ENCODE results near the gene DDIAS. TPM values are rescaled to one million over a fixed set of nuclear protein-coding genes. Genes with fewer than 3 reads are reported as not detected.

Gene DDIAS
- total and polyA plus RNA-seq, 10 of the 15 experiments (the other 5 are each of a cell fraction or from before 2014, with no cell fraction given): 6.9 to 27.8 (median 12.9) TPM

GRCh38 chr11:82978422-82979099, 77.0 kb downstream of the DDIAS start (continued):
- no peak for TF ChIP-seq FOS (IDR thresholded peaks at IDR 0.05; ENCODE audit: borderline replicate concordance, extremely low read depth, insufficient read length)

GRCh38 chr11:82979824-82980223, 78.3 kb downstream of the DDIAS start:
- BruUV-seq (replicated peaks): no TSS peak
- ChIA-PET SMC1A (ENCODE audit: uncharacterized antibody, unreplicated experiment) (interaction anchor here (0.7 to 2.7 kb wide), 7 partner anchors 9 to 83 kb away, joined by 3 to 14 read pairs (median 5); no protein-coding TSS in a partner anchor), CTCF (no interaction called here), POLR2A (interaction anchor here (0.6 kb wide), 1 partner anchor 69 kb away, joined by 4 read pairs; no protein-coding TSS in a partner anchor), RAD21 (ENCODE audit: unreplicated experiment) (interaction anchor here (1.2 kb wide), 1 partner anchor 12 kb away, joined by 3 read pairs; no protein-coding TSS in a partner anchor)
- Histone ChIP-seq H3K79me2 (ENCODE audit: control insufficient read depth, insufficient read depth, low read length) (no peaks in the 10 kb centered on the region), H3K9me3 (replicated peaks; ENCODE audit: control insufficient read depth, insufficient read depth, low read length) (no peaks in the 10 kb centered on the region), H3K27me3 (replicated peaks in 1 of 2; ENCODE audit: control insufficient read depth in 2 of 2, insufficient read depth in 2 of 2, low read length in 1 of 2) (no peaks in the 10 kb centered on the region), H3K9ac (ENCODE audit: control insufficient read depth, insufficient read depth, low read length) (no peak overlapping the region), H4K20me1 (ENCODE audit: control insufficient read depth, insufficient read depth) (no peaks in the 10 kb centered on the region), H3K4me3 (no peak overlapping the region), H3K27ac (ENCODE audit: control insufficient read depth, insufficient read depth) (no peak overlapping the region), H3K36me3 (ENCODE audit: control insufficient read depth in 2 of 2, insufficient read depth in 2 of 2, low read length in 1 of 2) (peaks cover 2 to 7% of the 10 kb centered on the region in 2 experiments; a peak in 2 of 4 replicates), H2AFZ (ENCODE audit: control insufficient read depth, low read depth, low read length) (no peak overlapping the region), H3K4me2 (ENCODE audit: control insufficient read depth, insufficient read depth) (no peak overlapping the region), H3K4me1 (ENCODE audit: control insufficient read depth, insufficient read depth, low read length) (peaks cover 15% of the 10 kb centered on the region)
- DNase-seq (ENCODE audit: low read depth, low spot score) (no peak), ATAC-seq (no peak), FAIRE-seq (no peak)
- in situ Hi-C loops (cut with MboI): no loop called here
- TF ChIP-seq NR2C1 (IDR thresholded peaks at IDR 0.05): no peak
- TF ChIP-seq TAF1 (IDR thresholded peaks at IDR 0.05; ENCODE audit: borderline replicate concordance, low read depth, low read length): no peak
- TF ChIP-seq CHD4 (IDR thresholded peaks at IDR 0.05): no peak
- no peak for TF ChIP-seq POLR2A (IDR thresholded peaks at IDR 0.05; ENCODE audit: low read depth, low read length)
- TF ChIP-seq RAD51 (IDR thresholded peaks at IDR 0.05): no peak
- no peak for TF ChIP-seq ZSCAN29 (IDR thresholded peaks at IDR 0.05)
- TF ChIP-seq MTA3 (IDR thresholded peaks at IDR 0.05; ENCODE audit: borderline replicate concordance, low read length): no peak
- TF ChIP-seq, protein P1, sequence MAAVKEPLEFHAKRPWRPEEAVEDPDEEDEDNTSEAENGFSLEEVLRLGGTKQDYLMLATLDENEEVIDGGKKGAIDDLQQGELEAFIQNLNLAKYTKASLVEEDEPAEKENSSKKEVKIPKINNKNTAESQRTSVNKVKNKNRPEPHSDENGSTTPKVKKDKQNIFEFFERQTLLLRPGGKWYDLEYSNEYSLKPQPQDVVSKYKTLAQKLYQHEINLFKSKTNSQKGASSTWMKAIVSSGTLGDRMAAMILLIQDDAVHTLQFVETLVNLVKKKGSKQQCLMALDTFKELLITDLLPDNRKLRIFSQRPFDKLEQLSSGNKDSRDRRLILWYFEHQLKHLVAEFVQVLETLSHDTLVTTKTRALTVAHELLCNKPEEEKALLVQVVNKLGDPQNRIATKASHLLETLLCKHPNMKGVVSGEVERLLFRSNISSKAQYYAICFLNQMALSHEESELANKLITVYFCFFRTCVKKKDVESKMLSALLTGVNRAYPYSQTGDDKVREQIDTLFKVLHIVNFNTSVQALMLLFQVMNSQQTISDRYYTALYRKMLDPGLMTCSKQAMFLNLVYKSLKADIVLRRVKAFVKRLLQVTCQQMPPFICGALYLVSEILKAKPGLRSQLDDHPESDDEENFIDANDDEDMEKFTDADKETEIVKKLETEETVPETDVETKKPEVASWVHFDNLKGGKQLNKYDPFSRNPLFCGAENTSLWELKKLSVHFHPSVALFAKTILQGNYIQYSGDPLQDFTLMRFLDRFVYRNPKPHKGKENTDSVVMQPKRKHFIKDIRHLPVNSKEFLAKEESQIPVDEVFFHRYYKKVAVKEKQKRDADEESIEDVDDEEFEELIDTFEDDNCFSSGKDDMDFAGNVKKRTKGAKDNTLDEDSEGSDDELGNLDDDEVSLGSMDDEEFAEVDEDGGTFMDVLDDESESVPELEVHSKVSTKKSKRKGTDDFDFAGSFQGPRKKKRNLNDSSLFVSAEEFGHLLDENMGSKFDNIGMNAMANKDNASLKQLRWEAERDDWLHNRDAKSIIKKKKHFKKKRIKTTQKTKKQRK (IDR thresholded peaks at IDR 0.05; ENCODE audit: low read depth, low read length): no peak
- intact Hi-C loops (cut with micrococcal nuclease; ENCODE audit: unreplicated experiment): no loop called here
